Measurements from ENCODE around the gene PACS2.
"Not testable (repeated sequence)": the region's sequence is repeated elsewhere in the genome, so short reads cannot be mapped to it uniquely, and the experiment has no call there.

PACS2 gene

GRCh38 chr14:105348945-105349699, 34.6 kb downstream of the PACS2 start:
- no peak for DNase-seq (ENCODE audit: low read depth in 3 of 3, low spot score in 1 of 3)

- DNase-seq (ENCODE audit: low read depth in 3 of 3, low spot score in 1 of 3), result no peak
Observed at GRCh38 chr14:105349992-105350391, 35.4 kb downstream of the PACS2 start.

- DNase-seq (ENCODE audit: low read depth in 3 of 3, low spot score in 1 of 3), result no peak
Observed at GRCh38 chr14:105350450-105351244, 36.1 kb downstream of the PACS2 start.

- no peak for DNase-seq (ENCODE audit: low read depth in 3 of 3, low spot score in 1 of 3)
Observed at GRCh38 chr14:105351410-105351809, 36.9 kb downstream of the PACS2 start.

- peak; percentile 69 to 83 (median 77) for DNase-seq (ENCODE audit: low read depth in 3 of 3, low spot score in 1 of 3)
Observed at GRCh38 chr14:105351920-105352851, 37.6 kb downstream of the PACS2 start.

GRCh38 chr14:105353136-105353535, 38.6 kb downstream of the PACS2 start:
- DNase-seq (ENCODE audit: low read depth in 3 of 3, low spot score in 1 of 3), result no peak

- DNase-seq (ENCODE audit: low read depth in 3 of 3, low spot score in 1 of 3), result no peak
Observed at GRCh38 chr14:105354541-105354940, 40.0 kb downstream of the PACS2 start.

- DNase-seq (ENCODE audit: low read depth in 3 of 3, low spot score in 1 of 3), result no peak
Observed at GRCh38 chr14:105355049-105355575, 40.6 kb downstream of the PACS2 start.

- DNase-seq (ENCODE audit: low read depth in 3 of 3, low spot score in 1 of 3), result no peak
Observed at GRCh38 chr14:105355850-105356604, 41.5 kb downstream of the PACS2 start.

- no peak for DNase-seq (ENCODE audit: low read depth in 3 of 3, low spot score in 1 of 3)
Observed at GRCh38 chr14:105356927-105357326, 42.4 kb downstream of the PACS2 start.

GRCh38 chr14:105357626-105358025, 43.1 kb downstream of the PACS2 start:
- no peak for DNase-seq (ENCODE audit: low read depth in 3 of 3, low spot score in 1 of 3)

GRCh38 chr14:105358140-105358846, 43.7 kb downstream of the PACS2 start:
- DNase-seq (ENCODE audit: low read depth in 3 of 3, low spot score in 1 of 3), result no peak

GRCh38 chr14:105358943-105359342, 44.4 kb downstream of the PACS2 start:
- no peak for DNase-seq (ENCODE audit: low read depth in 3 of 3, low spot score in 1 of 3)

- not testable (repeated sequence) for DNase-seq (ENCODE audit: low read depth in 3 of 3, low spot score in 1 of 3)
Observed at GRCh38 chr14:105361412-105361811, 46.9 kb downstream of the PACS2 start.

- DNase-seq (ENCODE audit: low read depth in 3 of 3, low spot score in 1 of 3), result no peak
Observed at GRCh38 chr14:105363847-105364708, 49.5 kb downstream of the PACS2 start.

- no peak for DNase-seq (ENCODE audit: low read depth in 3 of 3, low spot score in 1 of 3)
Observed at GRCh38 chr14:105365101-105365500, 50.6 kb downstream of the PACS2 start.

GRCh38 chr14:105365681-105366080, 51.1 kb downstream of the PACS2 start:
- DNase-seq (ENCODE audit: low read depth in 3 of 3, low spot score in 1 of 3), result no peak

GRCh38 chr14:105366386-105367074, 52.0 kb downstream of the PACS2 start:
- DNase-seq (ENCODE audit: low read depth in 3 of 3, low spot score in 1 of 3), result no peak

Measured in stimulated activated CD4-positive, alpha-beta T cell treated with anti-CD3 and anti-CD28 coated beads, TNF-alpha, amount 100 ng/mL, for 1 hour (primary cell).